Uterus (tissue), 2 donors: ENCODE data around the gene RAB27A.

Source experiments
- POLR2A ChIP-seq, 2 donors: fragments of 450-650 bp; IDR thresholded peaks; one replicate each; pipeline ENCODE4 v1.6.1; 2016; ENCODE audit warnings: antibody characterized with exemption in 2 of 2, mild to moderate bottlenecking in 1 of 2, moderate library complexity in 1 of 2
- TF ChIP-seq, protein P1 (sequence below), 4 experiments: fragments of 200-600 bp in 2 of 4; fragments of 450-650 bp in 2 of 4; sonication (generic) in 2 of 4; IDR thresholded peaks; one replicate each; pipeline ENCODE4 v1.5.1; 2016 to 2019; ENCODE audit warnings: antibody characterized with exemption in 4 of 4, mild to moderate bottlenecking in 2 of 4, moderate library complexity in 1 of 4

GRCh38 chr15:55319537-55320237, 30.1 kb upstream of the RAB27A start:
- TF ChIP-seq, protein P1, sequence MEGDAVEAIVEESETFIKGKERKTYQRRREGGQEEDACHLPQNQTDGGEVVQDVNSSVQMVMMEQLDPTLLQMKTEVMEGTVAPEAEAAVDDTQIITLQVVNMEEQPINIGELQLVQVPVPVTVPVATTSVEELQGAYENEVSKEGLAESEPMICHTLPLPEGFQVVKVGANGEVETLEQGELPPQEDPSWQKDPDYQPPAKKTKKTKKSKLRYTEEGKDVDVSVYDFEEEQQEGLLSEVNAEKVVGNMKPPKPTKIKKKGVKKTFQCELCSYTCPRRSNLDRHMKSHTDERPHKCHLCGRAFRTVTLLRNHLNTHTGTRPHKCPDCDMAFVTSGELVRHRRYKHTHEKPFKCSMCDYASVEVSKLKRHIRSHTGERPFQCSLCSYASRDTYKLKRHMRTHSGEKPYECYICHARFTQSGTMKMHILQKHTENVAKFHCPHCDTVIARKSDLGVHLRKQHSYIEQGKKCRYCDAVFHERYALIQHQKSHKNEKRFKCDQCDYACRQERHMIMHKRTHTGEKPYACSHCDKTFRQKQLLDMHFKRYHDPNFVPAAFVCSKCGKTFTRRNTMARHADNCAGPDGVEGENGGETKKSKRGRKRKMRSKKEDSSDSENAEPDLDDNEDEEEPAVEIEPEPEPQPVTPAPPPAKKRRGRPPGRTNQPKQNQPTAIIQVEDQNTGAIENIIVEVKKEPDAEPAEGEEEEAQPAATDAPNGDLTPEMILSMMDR (IDR thresholded peaks at IDR 0.05) = no peak
- TF ChIP-seq POLR2A (IDR thresholded peaks at IDR 0.05) = no peak
